ENCODE data around the gene C2CD2. TPM values are rescaled to one million over a fixed set of nuclear protein-coding genes. Genes with fewer than 3 reads are reported as not detected.

The C2CD2 gene
- total RNA-seq, 1 donor from 2014 or later, result 15.8 TPM

GRCh38 chr21:41851090-41851790 lies 102.6 kb downstream of the C2CD2 start:
- Histone ChIP-seq H3K27me3 (ENCODE audit: control insufficient read depth, insufficient read depth, low read length) (no peaks in the 10 kb centered on the region), H3K36me3 (ENCODE audit: control insufficient read depth, insufficient read depth, low read length) (no peaks in the 10 kb centered on the region), H3K4me3 (ENCODE audit: low read depth, low read length) (no peak overlapping the region)
- no peak for DNase-seq (ENCODE audit: low read depth)
- TF ChIP-seq CTCF (IDR thresholded peaks at IDR 0.05; ENCODE audit: insufficient read depth, low read length, poor library complexity, severe bottlenecking), result no peak

GRCh38 chr21:41850085-41850484 lies 103.7 kb downstream of the C2CD2 start:
- no peak for DNase-seq (ENCODE audit: low read depth)
- H3K4me3 ChIP-seq (ENCODE audit: low read depth, low read length), result no peak overlapping the region
- no peak for TF ChIP-seq CTCF (IDR thresholded peaks at IDR 0.05; ENCODE audit: insufficient read depth, low read length, poor library complexity, severe bottlenecking)
- no peaks in the 10 kb centered on the region for H3K27me3 ChIP-seq (ENCODE audit: control insufficient read depth, insufficient read depth, low read length)
- no peaks in the 10 kb centered on the region for H3K36me3 ChIP-seq (ENCODE audit: control insufficient read depth, insufficient read depth, low read length)

GRCh38 chr21:41848958-41849580 lies 104.7 kb downstream of the C2CD2 start:
- no peak for DNase-seq (ENCODE audit: low read depth)
- Histone ChIP-seq H3K27me3 (ENCODE audit: control insufficient read depth, insufficient read depth, low read length) (no peaks in the 10 kb centered on the region), H3K4me3 (ENCODE audit: low read depth, low read length) (no peak overlapping the region), H3K36me3 (ENCODE audit: control insufficient read depth, insufficient read depth, low read length) (no peaks in the 10 kb centered on the region)
- no peak for TF ChIP-seq CTCF (IDR thresholded peaks at IDR 0.05; ENCODE audit: insufficient read depth, low read length, poor library complexity, severe bottlenecking)

DNA sequence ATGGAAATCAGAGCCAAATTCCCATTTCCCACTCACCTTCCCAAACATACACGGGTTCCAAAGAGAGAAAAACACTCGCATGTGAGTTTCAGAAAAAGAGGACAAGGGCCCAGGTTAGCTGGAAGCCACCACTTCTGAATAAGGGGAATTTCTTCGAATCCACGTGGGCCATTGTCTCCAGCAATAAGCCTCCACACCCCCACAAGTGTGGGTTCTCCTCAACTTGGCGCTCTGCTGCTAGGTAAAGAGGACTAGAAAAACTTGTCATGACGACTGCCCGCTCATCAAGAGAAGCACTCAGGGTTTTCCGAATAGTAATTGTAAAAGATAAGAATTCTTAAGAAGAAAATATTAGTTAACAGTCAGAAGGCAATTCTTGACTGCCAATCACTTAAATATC lies 105.3 kb downstream of the C2CD2 start:
- no peak for TF ChIP-seq CTCF (IDR thresholded peaks at IDR 0.05; ENCODE audit: insufficient read depth, low read length, poor library complexity, severe bottlenecking)
- Histone ChIP-seq H3K4me3 (ENCODE audit: low read depth, low read length) (no peak overlapping the region), H3K36me3 (ENCODE audit: control insufficient read depth, insufficient read depth, low read length) (no peaks in the 10 kb centered on the region), H3K27me3 (ENCODE audit: control insufficient read depth, insufficient read depth, low read length) (no peaks in the 10 kb centered on the region)
- DNase-seq (ENCODE audit: low read depth), result no peak

DNA sequence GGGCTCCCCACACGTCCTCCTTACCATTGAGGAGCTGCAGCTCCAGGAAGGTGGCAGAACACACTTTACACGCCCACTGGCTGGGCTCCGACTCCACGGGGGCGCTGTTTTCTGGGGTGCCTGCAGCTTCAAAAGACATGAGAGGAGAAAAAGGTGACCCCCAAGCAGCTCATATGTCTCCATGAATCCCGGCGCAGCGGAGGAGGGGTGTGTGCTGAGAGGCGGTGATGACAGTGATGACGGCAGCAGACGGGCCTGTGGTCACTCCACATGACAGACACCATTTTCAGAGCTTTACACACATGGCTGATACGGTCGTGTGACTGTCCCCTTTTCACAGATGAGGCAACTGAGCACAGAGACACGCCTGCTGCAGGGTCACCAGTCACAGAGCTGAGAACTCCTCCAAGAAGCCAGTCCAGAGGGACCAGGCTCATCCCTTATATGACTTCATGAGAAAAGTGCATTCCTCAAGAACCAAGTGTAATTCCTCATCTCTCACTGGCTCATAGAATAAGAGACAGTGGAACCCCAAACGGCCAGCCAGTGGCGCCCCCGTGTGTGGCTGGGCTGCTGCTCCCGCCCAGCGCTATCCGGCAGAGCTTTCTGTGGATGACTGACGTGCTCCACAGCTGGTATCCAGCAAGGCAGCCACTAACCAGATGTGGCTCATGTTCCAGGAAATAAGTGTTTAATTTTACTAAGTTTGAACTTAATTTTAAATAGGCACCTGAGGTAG lies 106.6 kb downstream of the C2CD2 start:
- H3K4me3 ChIP-seq (ENCODE audit: low read depth, low read length), result no peak overlapping the region
- H3K36me3 ChIP-seq (ENCODE audit: control insufficient read depth, insufficient read depth, low read length), result no peaks in the 10 kb centered on the region
- peak; percentile 13 for TF ChIP-seq CTCF (IDR thresholded peaks at IDR 0.05; ENCODE audit: insufficient read depth, low read length, poor library complexity, severe bottlenecking)
- no peak for DNase-seq (ENCODE audit: low read depth)
- H3K27me3 ChIP-seq (ENCODE audit: control insufficient read depth, insufficient read depth, low read length), result no peaks in the 10 kb centered on the region

All from kidney epithelial cell (primary cell).